HepG2 (cell line): ENCODE data around the gene ZFPM1. TPM values are rescaled to one million over a fixed set of nuclear protein-coding genes. Genes with fewer than 3 reads are reported as not detected.

ENCODE experiments used
- ATAC-seq: fragments of 200-7000 bp; cut with Tn5 transposase; 3 replicates; pipeline ENCODE4 v1.9.1; 2020; ENCODE audit warnings: mild to moderate bottlenecking, moderate library complexity
- BruUV-seq: library from RNA; stranded (reverse); fragments of 400-500 nt; replicated peaks from 2 replicates; lab custom pipeline; 2021; lab: Mats Ljungman, UMichigan
- CTCF ChIA-PET: fragments of 300-600 bp; formaldehyde crosslinking; extraction: SDS; loops from one replicate; lab custom pipeline; 2021; ENCODE audit warnings: low total read pairs, inconsistent platforms, low intra/inter-chr PET ratio; lab: Yijun Ruan, JAX
- POLR2A ChIA-PET: fragments of 350-600 bp; sonication (Branson Sonifier 250); formaldehyde crosslinking; loops from one replicate; lab custom pipeline; 2020; ENCODE audit warnings: antibody characterized with exemption, inconsistent platforms; lab: Yijun Ruan, JAX
- DNase-seq: peaks from one replicate; pipeline ENCODE4 v3.0.0-alpha.2; 2015; ENCODE audit warnings: low spot score
- FAIRE-seq: peaks from 3 replicates; lab custom pipeline; 2011; peaks lifted over from hg19 to GRCh38; lab: Jason Lieb, UNC
- H2AFZ ChIP-seq: one replicate; pipeline ENCODE4 v1.6.1; 2011; ENCODE audit warnings: low read length, inconsistent platforms
- H3K27ac ChIP-seq: fragments of 300-600 bp; 3 replicates; pipeline ENCODE4 v1.8.0; 2011; ENCODE audit warnings: mixed run types, mild to moderate bottlenecking, mixed read lengths, low read length, inconsistent platforms; ENCODE audit not compliant: insufficient read depth; ENCODE audit errors: extremely low read length
- H3K27me3 ChIP-seq, 2 experiments: fragments of 200-600 bp in 1 of 2; 2 replicates in 1 of 2; 3 replicates in 1 of 2; pipeline versions ENCODE4 v1.6.0 to v1.8.0; 2011; ENCODE audit warnings: low read length in 2 of 2, mild to moderate bottlenecking in 2 of 2, moderate library complexity in 2 of 2, inconsistent platforms in 1 of 2; ENCODE audit not compliant: insufficient read depth in 2 of 2, control insufficient read depth in 1 of 2
- H3K36me3 ChIP-seq, 2 experiments: fragments of 200-600 bp in 1 of 2; replicated peaks in 1 of 2; 2 replicates in 1 of 2; 3 replicates in 1 of 2; pipeline versions ENCODE4 v1.5.1 to v1.8.0; 2011; ENCODE audit warnings: low read length in 2 of 2, inconsistent platforms in 1 of 2; ENCODE audit not compliant: insufficient read depth in 2 of 2, control insufficient read depth in 1 of 2
- H3K4me1 ChIP-seq: 2 replicates; pipeline ENCODE4 v1.5.1; 2012; ENCODE audit warnings: low read length, inconsistent platforms; ENCODE audit not compliant: insufficient read depth
- H3K4me2 ChIP-seq: 2 replicates; pipeline ENCODE4 v1.6.0; 2011; ENCODE audit warnings: low read depth, low read length, inconsistent platforms
- H3K4me3 ChIP-seq, 3 experiments: fragments of 200-600 bp in 1 of 3; sonication (generic), shearing (Covaris generic) in 1 of 3; replicated peaks in 1 of 3; 2 replicates each; pipeline ENCODE4 v1.5.1; 2011 to 2016; ENCODE audit warnings: low read length in 3 of 3, inconsistent platforms in 2 of 3, low read depth in 2 of 3, mild to moderate bottlenecking in 2 of 3, control low read depth in 1 of 3, mixed read lengths in 1 of 3; ENCODE audit not compliant: insufficient read depth in 1 of 3
- H3K79me2 ChIP-seq: one replicate; pipeline ENCODE4 v1.6.1; 2011; ENCODE audit warnings: low read length, inconsistent platforms; ENCODE audit not compliant: insufficient read depth
- H3K9ac ChIP-seq: 2 replicates; pipeline ENCODE4 v1.6.0; 2011; ENCODE audit warnings: mild to moderate bottlenecking, low read depth, low read length, inconsistent platforms; ENCODE audit not compliant: insufficient read depth
- H3K9me3 ChIP-seq: 2 replicates; pipeline ENCODE4 v1.5.1; 2012; ENCODE audit warnings: mild to moderate bottlenecking, low read length
- H4K20me1 ChIP-seq: 2 replicates; pipeline ENCODE4 v1.6.0; 2011; ENCODE audit warnings: inconsistent platforms, mild to moderate bottlenecking, low read length, moderate library complexity; ENCODE audit not compliant: insufficient read depth
- AGO2 ChIP-seq: fragments of 200-400 bp; formaldehyde crosslinking; optimal IDR thresholded peaks from 2 replicates; pipeline ENCODE3; 2017; ENCODE audit warnings: mild to moderate bottlenecking, low read depth, low read length, moderate library complexity
- ELF1 ChIP-seq: sonication (generic); formaldehyde crosslinking; IDR thresholded peaks from 2 replicates; pipeline ENCODE4 v1.4.0; 2020; ENCODE audit warnings: missing genetic modification reagents
- HNF4G ChIP-seq, 2 experiments: sonication (generic) in 1 of 2; formaldehyde crosslinking in 1 of 2; IDR thresholded peaks; 2 replicates each; pipeline versions ENCODE4 v1.4.0 to v1.6.1; 2011 to 2020; ENCODE audit warnings: borderline replicate concordance in 2 of 2, low read depth in 2 of 2, mild to moderate bottlenecking in 2 of 2, low read length in 1 of 2, missing genetic modification reagents in 1 of 2, moderate library complexity in 1 of 2
- MNT ChIP-seq: fragments of 450-650 bp; IDR thresholded peaks from 2 replicates; pipeline ENCODE4 v1.6.1; 2016
- TRIM22 ChIP-seq: fragments of 450-650 bp; IDR thresholded peaks from 2 replicates; pipeline ENCODE4 v1.6.1; 2017
- ZBTB38 ChIP-seq: sonication (generic); formaldehyde crosslinking; IDR thresholded peaks from 2 replicates; pipeline ENCODE4 v1.5.1; 2020; ENCODE audit warnings: mild to moderate bottlenecking, missing genetic modification reagents
- ZNF230 ChIP-seq: sonication (generic); formaldehyde crosslinking; IDR thresholded peaks from 2 replicates; pipeline ENCODE4 v1.4.0; 2020; ENCODE audit warnings: mild to moderate bottlenecking, missing genetic modification reagents
- ZNF557 ChIP-seq: sonication (generic); formaldehyde crosslinking; IDR thresholded peaks from 2 replicates; pipeline ENCODE4 v1.4.0; 2020; ENCODE audit warnings: missing genetic modification reagents
- WGBS: methylation state at CpG from one replicate; pipeline ENCODE4 v1.1.6; 2017; ENCODE audit warnings: low lambda C conversion rate; 5-methylcytosine and 5-hydroxymethylcytosine counted together
- in situ Hi-C: cut with HindIII; loops from 2 replicates; pipeline ENCODE4 v1.10.0; 2017; ENCODE audit warnings: low pct_unique_long_range_greater_than_20kb; ENCODE audit not compliant: extremely low pct_ligation_motif_present
- intact Hi-C: fragments of 100-400 bp; cut with micrococcal nuclease; formaldehyde crosslinking; loops from one replicate; pipeline ENCODE4 v1.10.0; 2022; ENCODE audit not compliant: unreplicated experiment
- polyA plus RNA-seq, 8 experiments: library from polyadenylated mRNA; depleted of rRNA in 3 of 8; stranded (reverse) in 7 of 8; unstranded in 1 of 8; fragments of >200 nt; fragmentation: Illumina TruSeq in 4 of 8; extraction: Trizol in 4 of 8; gene quantifications; 2 replicates each; pipeline versions ENCODE4 v1.2.1 to v1.2.3, GENCODE V29; 2011 to 2016; ENCODE audit warnings: low read depth in 4 of 8, missing spikeins in 1 of 8, mixed read lengths in 1 of 8; ENCODE audit not compliant: insufficient read depth in 1 of 8
- total RNA-seq, 5 experiments: library from RNA; depleted of rRNA; stranded (reverse); fragments of >200 nt; fragmentation: Illumina TruSeq; extraction: Trizol; gene quantifications; 2 replicates each; pipeline ENCODE4 v1.2.3, GENCODE V29; 2016; ENCODE audit warnings: low read depth in 1 of 5

Gene ZFPM1
- total and polyA plus RNA-seq, 2 of the 13 experiments (the other 11 are each of a cell fraction or from before 2014, with no cell fraction given): 1.3 to 3.8 TPM

GRCh38 chr16:88576307-88576706 is 123.2 kb downstream of the ZFPM1 start (continued):
- TF ChIP-seq TRIM22: no peak
- TF ChIP-seq MNT: no peak
- TF ChIP-seq ZNF557 (CRISPR knock-in tag): no peak
- TF ChIP-seq, all 625 proteins: peak for 0

GRCh38 chr16:88577166-88577565 is 124.1 kb downstream of the ZFPM1 start:
- BruUV-seq: TSS peak; percentile 4
- POLR2A ChIA-PET: no interaction called here
- no peak overlapping the region for H2AFZ ChIP-seq
- CTCF ChIA-PET: no interaction called here
- peaks cover 36% of the 10 kb centered on the region for H3K79me2 ChIP-seq
- DNase-seq (no peak), ATAC-seq (no peak)
- H3K27ac ChIP-seq: no peak overlapping the region
- TF ChIP-seq HNF4G (IDR thresholded peaks at IDR 0.05; ENCODE audit: borderline replicate concordance, low read depth, low read length) (no peak), HNF4G (CRISPR knock-in tag; IDR thresholded peaks at IDR 0.05; ENCODE audit: borderline replicate concordance, low read depth) (no peak), ELF1 (CRISPR knock-in tag) (no peak), ZBTB38 (CRISPR knock-in tag) (no peak), AGO2 (peak; percentile 23), ZNF230 (CRISPR knock-in tag) (no peak)
- TF ChIP-seq, all 625 proteins: peak for 1
- intact Hi-C loops (no loop called here), in situ Hi-C loops (no loop called here)
- no peak for FAIRE-seq
- peaks cover 47 to 86% of the 10 kb centered on the region in 2 experiments for H3K36me3 ChIP-seq
- H4K20me1 ChIP-seq: peaks cover 15% of the 10 kb centered on the region; the same call in 1 of the 2 replicates
- no peak overlapping the region for H3K4me3 ChIP-seq
- 98% methylated on average over 20 of the region's 20 CpGs for WGBS
- H3K4me2 ChIP-seq: no peak overlapping the region
- H3K9me3 ChIP-seq: no peaks in the 10 kb centered on the region
- H3K4me1 ChIP-seq: peaks cover 7% of the 10 kb centered on the region
- no peaks in the 10 kb centered on the region for H3K27me3 ChIP-seq
- no peak overlapping the region for H3K9ac ChIP-seq
